ENCODE data around the gene CLTCL1. TPM values are rescaled to one million over a fixed set of nuclear protein-coding genes. Genes with fewer than 3 reads are reported as not detected.

CLTCL1 gene
- total and polyA plus RNA-seq, 9 of the 15 experiments (the other 6 are each of a cell fraction or from before 2014, with no cell fraction given), result 1.1 to 11.7 (median 5.0) TPM

GRCh38 chr22:19223617-19224016 is 67.9 kb downstream of the CLTCL1 start (continued):
- no peak for TF ChIP-seq NR3C1 (CRISPR knock-in tag; IDR thresholded peaks at IDR 0.05)

GRCh38 chr22:19223110-19223509 is 68.4 kb downstream of the CLTCL1 start:
- Histone ChIP-seq H3K4me1 (replicated peaks in 1 of 2; ENCODE audit: control insufficient read depth in 2 of 2, insufficient read depth in 2 of 2, low read length in 2 of 2) (peaks cover 6 to 8% of the 10 kb centered on the region in 2 experiments), H4K20me1 (replicated peaks; ENCODE audit: control insufficient read depth, insufficient read depth, low read length) (no peaks in the 10 kb centered on the region), H3K36me3 (ENCODE audit: control insufficient read depth, insufficient read depth, low read length) (no peaks in the 10 kb centered on the region), H3K9me1 (ENCODE audit: control insufficient read depth, insufficient read depth, low read length) (peaks cover 5% of the 10 kb centered on the region), H3K9ac (ENCODE audit: insufficient read depth in 1 of 2, low read depth in 2 of 2, low read length in 2 of 2) (no peak overlapping the region), H3K4me3 (no peak overlapping the region), H2AFZ (ENCODE audit: low read depth, low read length) (peak overlapping the region; percentile 1; the same call in 1 of the 2 replicates), H3K27ac (ENCODE audit: extremely low read depth, low read depth, low read length) (no peak overlapping the region), H3K4me2 (ENCODE audit: insufficient read depth, low read length) (no peak overlapping the region), H3K9me3 (replicated peaks; ENCODE audit: control insufficient read depth, insufficient read depth, low read depth, low read length) (no peaks in the 10 kb centered on the region), H3K27me3 (ENCODE audit: control insufficient read depth in 2 of 2, insufficient read depth in 2 of 2, low read length in 2 of 2) (peaks cover 0 to 4% of the 10 kb centered on the region in 2 experiments; a peak in 2 of 5 replicates), H3K79me2 (ENCODE audit: control insufficient read depth, insufficient read depth, low read length) (no peaks in the 10 kb centered on the region)
- in situ Hi-C loops (cut with MboI), result no loop called here
- ATAC-seq (no peak), FAIRE-seq (no peak), DNase-seq (ENCODE audit: extremely low read depth in 1 of 4, low spot score in 3 of 4) (no peak)
- ChIA-PET POLR2A (interaction anchor here (0.6 to 3.0 kb wide), 11 partner anchors 9 to 282 kb away, joined by 3 to 13 read pairs (median 5); no protein-coding TSS in a partner anchor), CTCF (ENCODE audit: low intra/inter-chr PET ratio) (no interaction called here)
- 46% methylated on average over 9 of the region's 9 CpGs for WGBS (ENCODE audit: insufficient coverage, low coverage, missing lambda C conversion rate)
- no TSS peak for BruUV-seq (replicated peaks)
- intact Hi-C loops (cut with micrococcal nuclease), result no loop called here
- TF ChIP-seq GABPB1 (CRISPR knock-in tag; IDR thresholded peaks at IDR 0.05) (no peak), TBP (optimal IDR thresholded peaks at IDR 0.05; ENCODE audit: low read depth, low read length) (peak; percentile 37), BHLHE40 (IDR thresholded peaks at IDR 0.05; ENCODE audit: low read length) (peak; percentile 64; the same call in 1 of the 2 replicates), PBX2 (CRISPR knock-in tag; IDR thresholded peaks at IDR 0.05; ENCODE audit: low read depth) (no peak), PBX2 (tag; conservative IDR thresholded peaks at IDR 0.05; ENCODE audit: low read depth) (no peak), SFPQ (IDR thresholded peaks at IDR 0.05; ENCODE audit: low read depth, low read length) (no peak), ZBTB7A (IDR thresholded peaks at IDR 0.05; ENCODE audit: borderline replicate concordance, control insufficient read depth, low read depth, low read length) (no peak), EP400 (IDR thresholded peaks at IDR 0.05) (no peak), ARID2 (IDR thresholded peaks at IDR 0.05) (no peak), ZKSCAN3 (CRISPR knock-in tag; IDR thresholded peaks at IDR 0.05) (no peak), HDAC3 (IDR thresholded peaks at IDR 0.05; ENCODE audit: borderline replicate concordance, partially characterized antibody) (no peak), YBX1 (IDR thresholded peaks at IDR 0.05) (no peak), ZBED1 (IDR thresholded peaks at IDR 0.05) (no peak), PRPF4 (IDR thresholded peaks at IDR 0.05; ENCODE audit: insufficient read depth, low read depth, low read length, poor library complexity, severe bottlenecking) (no peak), ZNF655 (CRISPR knock-in tag; IDR thresholded peaks at IDR 0.05) (no peak), ZNF57 (CRISPR knock-in tag; IDR thresholded peaks at IDR 0.05) (no peak)
